Measurements from ENCODE around the gene SPEN. TPM values are rescaled to one million over a fixed set of nuclear protein-coding genes. Genes with fewer than 3 reads are reported as not detected.

SPEN gene, protein sequence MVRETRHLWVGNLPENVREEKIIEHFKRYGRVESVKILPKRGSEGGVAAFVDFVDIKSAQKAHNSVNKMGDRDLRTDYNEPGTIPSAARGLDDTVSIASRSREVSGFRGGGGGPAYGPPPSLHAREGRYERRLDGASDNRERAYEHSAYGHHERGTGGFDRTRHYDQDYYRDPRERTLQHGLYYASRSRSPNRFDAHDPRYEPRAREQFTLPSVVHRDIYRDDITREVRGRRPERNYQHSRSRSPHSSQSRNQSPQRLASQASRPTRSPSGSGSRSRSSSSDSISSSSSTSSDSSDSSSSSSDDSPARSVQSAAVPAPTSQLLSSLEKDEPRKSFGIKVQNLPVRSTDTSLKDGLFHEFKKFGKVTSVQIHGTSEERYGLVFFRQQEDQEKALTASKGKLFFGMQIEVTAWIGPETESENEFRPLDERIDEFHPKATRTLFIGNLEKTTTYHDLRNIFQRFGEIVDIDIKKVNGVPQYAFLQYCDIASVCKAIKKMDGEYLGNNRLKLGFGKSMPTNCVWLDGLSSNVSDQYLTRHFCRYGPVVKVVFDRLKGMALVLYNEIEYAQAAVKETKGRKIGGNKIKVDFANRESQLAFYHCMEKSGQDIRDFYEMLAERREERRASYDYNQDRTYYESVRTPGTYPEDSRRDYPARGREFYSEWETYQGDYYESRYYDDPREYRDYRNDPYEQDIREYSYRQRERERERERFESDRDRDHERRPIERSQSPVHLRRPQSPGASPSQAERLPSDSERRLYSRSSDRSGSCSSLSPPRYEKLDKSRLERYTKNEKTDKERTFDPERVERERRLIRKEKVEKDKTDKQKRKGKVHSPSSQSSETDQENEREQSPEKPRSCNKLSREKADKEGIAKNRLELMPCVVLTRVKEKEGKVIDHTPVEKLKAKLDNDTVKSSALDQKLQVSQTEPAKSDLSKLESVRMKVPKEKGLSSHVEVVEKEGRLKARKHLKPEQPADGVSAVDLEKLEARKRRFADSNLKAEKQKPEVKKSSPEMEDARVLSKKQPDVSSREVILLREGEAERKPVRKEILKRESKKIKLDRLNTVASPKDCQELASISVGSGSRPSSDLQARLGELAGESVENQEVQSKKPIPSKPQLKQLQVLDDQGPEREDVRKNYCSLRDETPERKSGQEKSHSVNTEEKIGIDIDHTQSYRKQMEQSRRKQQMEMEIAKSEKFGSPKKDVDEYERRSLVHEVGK (N-terminal part only)
- 8.7 and 15.4 TPM in 2 replicates for total RNA-seq

DNA sequence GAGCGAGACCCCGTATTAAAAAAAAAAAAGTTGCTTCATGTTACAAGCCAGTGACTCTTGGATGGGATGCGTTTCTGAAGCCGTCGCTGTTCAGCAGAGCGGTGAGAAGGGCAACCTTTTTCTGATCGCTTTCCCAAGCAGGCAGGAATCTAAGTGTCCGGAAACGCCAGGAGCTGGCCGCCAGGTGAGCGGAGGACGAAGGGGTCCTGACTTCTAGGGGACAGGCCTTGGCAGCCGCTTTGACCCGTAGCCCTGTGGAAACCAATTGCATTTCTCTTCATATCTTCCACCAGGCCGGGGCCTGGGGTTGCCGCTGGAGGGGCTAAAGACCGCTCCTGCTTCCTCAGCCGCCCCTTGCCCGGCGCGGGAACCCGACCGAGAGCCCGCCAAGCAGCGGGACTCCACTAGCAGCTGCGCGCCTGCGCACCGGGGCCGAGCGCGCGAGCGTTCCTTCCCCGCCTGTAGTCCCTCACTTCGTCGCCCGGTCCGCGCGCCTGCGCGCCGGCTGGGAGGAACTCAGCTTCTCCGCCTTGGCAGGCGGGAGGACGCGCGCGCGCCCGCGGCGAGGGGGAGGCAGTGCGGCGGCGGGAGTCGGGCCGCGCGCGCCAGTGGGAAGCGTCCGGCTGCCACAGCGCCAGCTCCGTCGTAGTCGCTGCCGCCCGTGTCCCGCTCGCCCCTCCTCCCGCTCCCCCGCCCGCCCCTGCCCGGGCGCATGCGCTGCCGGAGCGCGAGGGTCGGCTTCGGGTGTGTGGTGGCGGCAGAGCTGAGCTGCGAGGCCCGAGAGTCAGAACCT is at the start of gene SPEN:
TSS of gene SPEN (plus strand) at position 608 of the 793 bp plus-strand sequence. CDS start 361 bp downstream, outside the sequence.

DNA sequence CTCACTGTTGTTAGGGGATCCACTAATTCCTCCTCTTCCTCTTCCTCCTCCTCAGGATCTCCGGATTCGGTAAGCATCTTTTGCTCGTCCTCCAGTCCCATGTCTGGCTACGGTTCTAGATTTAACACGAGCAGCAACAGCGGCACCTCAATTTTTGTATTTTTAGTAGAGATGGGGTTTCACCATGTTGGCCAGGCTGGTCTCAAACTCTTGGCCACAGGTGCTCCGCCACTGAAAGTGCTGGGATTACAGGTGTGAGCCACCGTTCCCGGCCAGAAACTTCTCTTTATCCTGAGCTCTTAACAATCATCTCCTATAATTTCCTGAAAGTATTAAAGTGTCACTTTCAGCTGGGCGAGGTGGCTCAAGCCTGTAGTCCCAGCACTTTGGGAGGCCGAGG is 40.0 kb upstream of the SPEN start, which contains the start of gene UQCRHL:
TSS of gene UQCRHL (minus strand) at position 101 of the 400 bp plus-strand sequence. CDS start at position 101, 0 bp downstream.

DNA sequence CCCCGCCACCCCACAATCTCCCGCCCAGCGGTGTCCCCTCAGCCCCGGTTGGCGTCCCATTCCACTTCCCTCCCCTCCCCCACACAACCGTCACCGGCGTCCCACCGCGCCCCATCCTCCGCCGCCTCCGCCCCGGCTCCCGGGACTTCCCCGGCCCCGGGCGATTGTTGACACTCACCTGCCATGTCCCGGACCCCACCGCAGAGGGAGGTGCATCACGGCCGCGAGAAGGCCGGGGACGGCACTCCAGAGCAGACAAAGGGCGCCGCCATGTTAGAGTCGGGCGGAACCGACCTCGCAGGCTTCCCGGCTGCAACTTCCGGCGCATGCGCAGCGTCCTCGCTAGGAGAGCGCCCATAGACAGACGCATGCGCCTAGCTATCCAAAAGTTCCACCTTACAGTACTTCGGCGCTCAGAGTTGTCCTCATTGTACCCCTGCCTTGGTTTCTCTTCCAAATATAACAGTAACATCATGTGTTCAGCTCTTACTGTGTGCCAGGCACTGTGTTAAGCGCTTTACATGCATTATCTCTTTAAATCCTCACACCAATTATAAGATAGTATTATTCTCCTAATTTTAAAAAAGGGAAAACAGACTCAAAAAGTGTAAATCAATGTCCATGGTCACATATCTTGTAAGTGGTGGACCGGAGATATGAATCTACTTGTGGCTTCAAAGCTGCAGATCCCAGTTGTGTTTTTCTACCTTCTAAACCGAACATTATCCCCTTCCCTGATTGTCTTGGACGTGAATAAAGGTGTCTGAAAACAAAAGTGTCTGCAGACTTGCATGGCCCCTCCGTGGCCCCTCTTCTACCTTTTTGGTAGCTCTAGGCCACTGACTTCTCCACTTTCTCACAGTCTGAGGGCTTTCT is 128.5 kb downstream of the SPEN start, which contains the start of gene ZBTB17:
TSS of gene ZBTB17 (minus strand) at position 297 of the 876 bp plus-strand sequence. CDS start 27,606 bp downstream, outside the sequence.

Other genes starting within 250 kb of the SPEN start
- 6.6 and 7.8 TPM in 2 replicates for gene DDI2, start 230.2 kb upstream of the SPEN start, total RNA-seq
- 27.3 and 48.0 TPM in 2 replicates for gene PLEKHM2, start 163.4 kb upstream of the SPEN start, total RNA-seq
- gene SLC25A34, start 111.4 kb upstream of the SPEN start, total RNA-seq: 0.32 and 0.54 TPM in 2 replicates
- gene TMEM82, start 105.2 kb upstream of the SPEN start, total RNA-seq: not detected in 2 replicates
- gene FBLIM1, start 88.9 kb upstream of the SPEN start, total RNA-seq: 149 and 191 TPM in 2 replicates
- 1.9 and 2.7 TPM in 2 replicates for gene UQCRHL, start 40.1 kb upstream of the SPEN start, total RNA-seq
- gene ZBTB17, start 128.4 kb downstream of the SPEN start, total RNA-seq: 13.7 and 16.5 TPM in 2 replicates
- gene SRARP, start 156.5 kb downstream of the SPEN start, total RNA-seq: not detected in 2 replicates
- 0.81 and 5.2 TPM in 2 replicates for gene HSPB7, start 170.3 kb downstream of the SPEN start, total RNA-seq
- not detected in 2 replicates for gene CLCNKA, start 174.3 kb downstream of the SPEN start, total RNA-seq
- under 0.01 TPM in 1 of 2 replicates, not detected in the other for gene CLCNKB, start 196.1 kb downstream of the SPEN start, total RNA-seq
- gene FAM131C, start 225.9 kb downstream of the SPEN start, total RNA-seq: not detected in 2 replicates